Hindlimb muscle (tissue), 1 donor: Measurements from ENCODE around the gene CDK5R1. TPM values are rescaled to one million over a fixed set of nuclear protein-coding genes. Genes with fewer than 3 reads are reported as not detected.
A peak's percentile ranks its signal among the peaks of the same experiment; 100 is the strongest.

Source experiments
- DNase-seq: peaks from one replicate; pipeline ENCODE4 v3.0.0-alpha.2; 2013
- polyA plus RNA-seq: library from polyadenylated mRNA; unstranded; fragments of 120-200 nt; gene quantifications from one replicate; pipeline ENCODE4 v1.2.1, GENCODE V29; 2013; ENCODE audit not compliant: insufficient read length

The CDK5R1 gene
- polyA plus RNA-seq, 1 donor = 13.6 TPM

DNA sequence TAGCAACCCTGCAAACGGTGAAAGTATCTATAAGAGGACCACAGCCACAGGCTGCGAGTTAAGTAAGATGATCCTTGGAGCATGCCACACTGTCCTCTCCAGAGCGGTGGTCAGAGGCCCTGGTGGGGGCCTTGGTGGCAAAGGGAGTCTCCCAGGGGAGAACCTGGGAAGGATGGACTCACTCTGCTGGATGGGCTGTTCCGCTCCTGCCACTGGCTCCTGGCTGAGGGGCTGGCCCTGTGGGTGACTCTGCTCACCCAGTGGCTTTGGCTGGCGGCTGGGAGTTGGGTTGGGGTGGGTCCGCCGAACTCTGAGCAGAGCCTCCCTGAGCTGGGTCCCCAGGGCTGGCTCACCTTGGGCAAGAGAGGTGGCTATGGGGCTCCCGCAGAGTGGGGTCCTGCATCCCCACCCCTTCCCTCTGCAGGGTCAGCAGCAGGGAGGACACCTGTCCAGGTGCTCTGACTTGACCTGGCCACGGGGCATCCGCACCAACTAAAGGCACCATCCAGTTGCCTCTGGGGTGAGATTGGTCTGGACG lies 7.3 kb downstream of the CDK5R1 start:
- no peak for DNase-seq

DNA sequence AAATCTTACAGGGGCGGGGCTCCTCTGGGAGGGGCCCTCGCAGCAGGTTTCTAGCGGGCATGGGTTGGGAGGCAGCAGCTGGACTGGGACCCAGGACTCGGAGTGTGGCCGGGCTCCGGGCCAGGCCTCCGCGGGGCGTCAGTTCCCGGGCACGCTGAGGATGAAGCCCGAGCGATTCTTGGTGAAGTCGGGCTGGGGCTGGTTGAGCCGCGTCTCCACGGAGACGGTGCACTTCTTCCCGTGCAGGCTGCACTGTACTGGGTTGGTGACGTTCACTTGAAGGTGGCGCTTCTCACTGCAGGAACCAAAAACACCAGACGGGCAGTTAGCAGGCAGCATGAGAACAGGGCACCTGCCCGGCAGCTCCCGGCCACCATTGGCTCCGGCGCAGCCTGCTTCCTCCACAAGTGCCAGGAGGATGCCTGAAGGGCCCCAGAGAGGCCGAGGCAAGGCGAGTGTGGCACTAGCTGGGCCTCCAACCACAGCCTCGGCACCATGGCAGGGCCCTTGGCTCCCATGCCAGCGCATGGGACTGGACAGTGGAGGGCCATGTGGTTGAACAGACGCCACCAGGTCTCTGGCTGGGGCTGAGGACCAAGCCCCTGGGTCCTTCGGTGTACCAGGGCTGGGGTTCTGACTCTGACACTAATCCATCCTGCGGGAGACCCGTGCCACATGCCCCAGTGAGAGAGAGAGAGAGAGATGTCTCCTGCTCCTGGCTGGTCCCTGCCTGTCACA lies 8.0 kb downstream of the CDK5R1 start:
- no peak for DNase-seq

DNA sequence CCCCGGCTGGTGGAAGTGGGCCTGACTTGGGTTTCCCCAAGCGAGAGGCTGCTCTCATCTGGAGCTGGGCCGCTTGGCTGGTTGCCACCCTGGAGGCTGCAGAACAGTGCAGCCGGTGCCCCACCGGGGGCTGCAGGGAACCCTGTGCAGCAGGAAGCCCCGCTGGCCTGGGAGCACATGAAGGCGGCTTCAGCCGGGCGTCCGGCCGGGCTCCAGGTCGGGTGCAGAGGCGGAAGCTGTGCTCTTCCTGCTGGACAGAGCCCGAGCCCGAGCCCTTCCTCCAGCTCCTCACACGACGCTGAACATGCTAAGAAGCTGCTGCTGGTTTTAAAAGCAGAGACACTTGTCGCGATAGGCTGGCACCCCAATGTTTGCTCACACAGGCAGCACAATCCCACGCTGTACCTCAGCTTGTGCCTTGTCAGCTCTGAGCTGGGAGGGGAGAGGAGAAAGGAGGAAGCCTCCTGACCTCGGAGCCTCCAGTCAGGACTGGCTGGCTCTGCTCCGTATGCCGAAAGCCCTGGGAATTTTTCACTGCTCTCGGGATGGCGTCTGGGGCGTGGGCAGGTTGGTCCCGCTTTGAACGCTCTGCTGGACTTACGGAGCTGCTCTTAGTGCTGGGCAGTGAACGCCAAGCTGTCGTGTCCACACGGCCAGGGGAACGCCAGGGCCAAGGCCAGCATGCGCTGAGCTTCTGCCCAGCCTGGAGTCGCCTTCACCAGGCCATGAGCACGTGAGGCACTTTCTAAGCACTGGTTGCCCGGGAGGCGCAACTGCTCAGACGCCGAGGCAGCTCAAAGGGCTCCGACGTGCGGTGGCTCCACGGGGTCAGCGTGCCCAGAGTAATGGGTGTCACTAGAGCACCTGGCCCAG lies 8.8 kb downstream of the CDK5R1 start:
- DNase-seq = no peak

DNA sequence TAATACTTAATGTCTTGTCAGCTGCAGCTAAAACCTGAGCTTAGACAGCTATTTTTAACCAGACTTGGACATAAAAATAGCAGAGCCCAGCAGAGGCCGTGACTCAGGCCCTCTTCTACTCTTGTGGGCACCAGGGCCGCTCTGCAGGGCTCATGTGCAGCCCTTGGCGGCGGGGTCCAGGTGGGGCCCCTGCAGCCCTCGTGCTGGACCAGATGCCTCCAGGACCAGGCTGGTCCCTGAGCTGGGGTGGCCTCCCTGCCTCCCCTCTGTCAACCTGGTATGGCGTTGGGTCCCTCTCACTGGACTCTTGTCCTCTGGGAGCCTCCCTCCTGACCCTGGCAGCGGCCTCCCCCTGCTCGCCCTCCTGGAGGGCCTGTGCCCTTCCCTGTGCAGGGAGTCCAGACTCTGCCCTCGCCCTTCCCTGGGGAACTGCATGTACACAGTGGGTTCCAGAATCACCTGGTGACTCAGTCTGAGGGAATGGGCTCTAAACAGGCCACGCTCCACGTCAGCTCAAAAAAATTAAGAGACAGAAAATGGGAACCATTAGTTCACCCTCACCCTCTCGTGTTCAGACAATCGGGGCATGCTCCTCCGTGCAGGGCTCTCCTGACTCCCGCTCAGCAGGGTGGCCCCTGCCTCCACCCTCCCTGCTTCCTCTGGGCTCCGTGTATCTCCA lies 9.7 kb downstream of the CDK5R1 start:
- no peak for DNase-seq

DNA sequence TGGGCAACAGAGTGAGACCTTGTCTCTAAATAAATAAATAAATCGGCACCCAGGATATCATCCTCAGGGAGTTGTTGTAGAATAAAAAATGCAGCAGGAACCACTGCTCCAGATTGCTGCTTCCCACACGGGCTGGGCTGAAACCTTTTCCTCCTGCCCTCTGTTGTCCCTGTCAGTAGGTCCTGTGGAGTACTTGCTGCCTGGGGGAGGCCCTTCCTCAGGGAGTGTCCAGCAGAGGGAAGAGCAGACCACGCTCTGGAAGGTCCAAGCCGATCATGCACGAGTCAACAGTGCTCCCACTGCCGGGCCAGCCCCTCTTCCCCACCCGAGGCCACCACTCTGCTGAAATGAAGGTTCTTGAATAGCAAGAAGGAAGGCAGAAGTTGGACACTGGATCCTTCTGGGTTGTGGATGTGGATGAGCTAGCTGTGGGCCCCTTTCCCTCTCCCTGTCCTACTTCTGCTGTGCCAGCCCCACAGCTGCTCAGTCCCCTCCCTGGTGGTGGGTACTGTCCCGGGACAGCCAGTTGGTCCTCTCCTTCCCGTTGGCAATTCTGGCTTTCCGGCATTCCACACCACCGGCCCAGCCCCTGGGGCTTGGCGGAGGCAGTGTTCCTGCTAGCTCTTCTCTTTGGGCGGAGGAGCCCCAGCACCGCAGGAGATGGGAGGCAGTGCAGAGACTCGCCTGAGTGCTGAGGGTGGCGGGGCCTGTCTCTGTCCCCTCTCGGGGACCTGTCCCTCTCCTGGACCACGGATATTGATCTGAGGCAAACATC lies 10.8 kb downstream of the CDK5R1 start:
- DNase-seq = no peak

DNA sequence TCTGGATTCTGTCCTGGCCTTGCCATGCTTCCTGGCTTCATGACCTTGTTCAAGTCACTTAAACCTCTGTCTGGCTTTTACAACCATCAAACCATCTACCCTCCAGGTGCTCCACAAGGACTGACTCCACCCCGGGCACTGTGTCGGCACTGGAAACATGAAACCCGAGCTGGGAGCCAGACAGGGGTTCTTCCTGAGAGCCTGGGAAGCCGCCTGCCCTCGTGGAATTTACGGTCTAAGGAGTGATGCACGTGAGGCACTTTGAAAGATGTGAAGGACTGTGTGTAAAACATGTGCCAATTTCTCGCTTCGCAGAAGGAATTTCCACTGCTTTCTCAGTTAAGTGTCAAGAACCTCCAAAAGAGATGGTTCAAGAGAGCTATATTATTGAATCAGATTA lies 11.6 kb downstream of the CDK5R1 start:
- no peak for DNase-seq

DNA sequence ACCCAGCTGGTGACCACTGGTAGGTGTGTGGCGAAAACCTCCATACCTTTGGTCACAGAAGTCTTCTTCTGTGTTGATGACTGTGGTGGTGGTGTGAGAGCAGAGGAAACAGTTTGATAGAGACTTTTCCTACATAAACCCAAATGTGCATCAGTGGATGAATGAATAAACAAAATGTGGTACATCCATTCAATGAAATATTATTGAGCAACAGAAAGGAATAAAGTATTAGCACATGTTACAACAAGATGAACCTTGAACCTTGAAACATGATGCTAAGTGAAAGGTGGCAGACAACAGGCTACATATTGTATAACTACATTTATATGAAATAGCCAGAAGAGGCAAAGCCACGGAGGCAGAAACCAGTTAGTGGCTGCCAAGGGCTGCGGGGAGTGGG lies 15.2 kb downstream of the CDK5R1 start:
- DNase-seq = no peak

DNA sequence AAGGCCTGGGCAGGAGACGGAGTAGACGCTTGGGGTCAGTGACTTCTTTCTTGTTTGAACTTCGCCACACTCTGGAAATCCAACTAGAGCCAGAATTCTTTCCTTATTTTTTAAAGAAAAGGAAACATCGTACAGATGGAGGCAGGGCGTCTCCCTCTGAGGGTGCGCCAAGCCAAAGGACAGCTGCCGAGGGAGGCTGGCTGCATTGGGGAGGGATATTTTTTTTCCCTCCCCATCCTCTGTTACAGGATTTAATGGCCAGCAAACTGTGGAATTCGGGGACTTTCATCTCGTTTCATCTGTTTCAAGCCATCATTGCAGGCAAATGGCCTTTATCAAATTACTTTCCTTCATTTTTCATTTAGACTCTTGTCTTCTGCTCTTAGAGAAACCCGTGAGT lies 15.9 kb downstream of the CDK5R1 start:
- DNase-seq = no peak

DNA sequence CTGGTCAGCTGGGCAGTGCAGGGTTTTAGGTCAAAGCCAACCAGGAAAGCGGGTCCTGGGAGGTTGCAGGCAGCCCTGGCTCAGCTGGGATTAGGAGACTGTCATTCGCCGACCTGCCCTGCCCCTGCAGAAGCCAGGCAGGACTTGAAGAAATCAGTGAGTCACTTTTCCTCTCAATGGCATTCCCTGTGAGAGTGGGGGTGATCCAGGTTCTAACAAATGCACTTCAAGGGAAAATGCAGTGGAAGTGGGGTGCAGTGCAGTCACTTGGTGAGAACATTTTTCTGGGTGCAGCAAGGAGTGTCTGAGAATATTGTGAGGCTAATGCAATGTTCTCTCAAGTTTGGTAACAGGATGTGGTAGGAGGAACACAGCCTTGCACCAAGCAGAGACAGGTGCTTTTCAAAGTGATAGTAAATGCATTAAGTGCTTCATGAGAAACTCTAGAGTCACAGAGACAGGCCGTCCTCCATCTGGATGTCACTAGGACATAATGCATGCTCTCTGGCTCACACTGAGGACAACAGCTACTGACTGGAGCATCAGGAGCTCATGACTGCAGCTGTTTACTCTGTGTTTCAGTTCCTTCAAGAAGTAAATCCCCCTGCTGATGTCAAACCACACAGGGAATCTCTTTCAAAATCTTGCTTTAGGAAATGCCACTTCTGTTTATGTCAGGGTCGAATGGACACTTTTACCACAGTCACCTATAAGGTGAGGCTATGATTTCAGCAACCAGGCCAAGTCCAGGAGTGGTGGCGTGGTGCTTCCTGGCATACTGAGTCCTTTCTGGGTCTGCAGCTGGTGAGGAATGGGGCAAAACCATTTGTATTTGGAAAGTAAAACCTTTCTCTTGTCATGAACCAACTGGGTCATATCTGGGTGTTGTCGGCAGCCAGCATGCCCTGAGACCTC lies 16.7 kb downstream of the CDK5R1 start:
- DNase-seq = no peak

DNA sequence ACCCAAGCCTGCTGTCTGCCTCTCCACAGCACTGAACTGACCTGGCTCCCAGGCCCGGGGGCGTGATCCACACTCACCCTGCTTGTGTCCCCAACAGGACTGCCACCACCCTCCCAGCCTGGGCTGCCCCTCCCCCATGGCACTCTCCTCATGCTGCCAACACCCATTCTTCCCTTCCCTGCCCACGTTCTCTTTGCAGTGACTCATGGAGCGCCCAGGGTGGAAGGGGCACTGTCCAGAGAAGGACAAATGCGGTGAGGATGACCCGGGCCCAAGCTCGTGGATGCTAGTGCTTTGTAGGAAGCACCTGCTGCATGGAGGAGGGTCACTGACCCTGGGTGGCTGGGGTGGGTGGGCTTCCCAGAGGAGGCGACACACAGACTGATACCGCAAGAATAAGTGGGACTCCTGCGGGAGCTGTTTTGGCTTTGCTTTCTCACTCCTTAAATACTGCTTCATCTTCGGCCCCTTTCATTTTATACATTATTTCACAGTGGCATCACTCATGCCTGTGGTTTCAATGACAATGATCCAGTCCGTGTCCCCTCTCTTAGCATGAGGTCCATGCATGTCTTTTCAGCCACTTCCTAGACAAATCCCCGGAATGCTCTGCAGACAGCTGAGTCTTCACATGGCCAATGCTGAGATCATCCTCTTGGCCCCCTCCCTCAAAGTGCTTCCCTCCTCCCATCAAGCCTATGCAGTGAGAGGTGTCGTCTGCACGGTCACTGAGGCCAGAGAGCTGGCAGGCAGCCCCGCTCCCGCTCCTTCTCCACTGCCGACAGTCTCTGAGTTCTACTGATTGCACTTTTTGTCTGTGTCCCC lies 17.6 kb downstream of the CDK5R1 start:
- DNase-seq = peak; percentile 55

DNA sequence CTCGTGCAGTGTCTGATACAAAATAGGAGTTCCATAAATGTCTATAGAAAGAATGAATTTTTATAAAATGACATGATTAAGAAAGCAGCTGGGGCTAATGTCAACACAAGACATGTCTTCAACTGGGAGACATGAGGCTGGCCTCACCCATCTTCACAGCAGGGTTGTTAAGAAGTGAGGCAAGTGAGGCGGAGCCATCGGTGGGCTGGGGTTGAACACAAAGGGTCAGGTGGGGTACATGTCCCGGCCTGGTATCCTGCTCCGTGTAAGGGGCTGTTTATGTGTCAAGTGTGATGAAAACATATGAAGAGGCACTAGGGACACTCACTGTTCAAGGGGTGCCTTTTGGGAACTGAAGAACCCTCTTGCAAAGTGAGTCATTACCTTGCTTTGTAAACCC lies 22.1 kb downstream of the CDK5R1 start:
- DNase-seq = no peak

DNA sequence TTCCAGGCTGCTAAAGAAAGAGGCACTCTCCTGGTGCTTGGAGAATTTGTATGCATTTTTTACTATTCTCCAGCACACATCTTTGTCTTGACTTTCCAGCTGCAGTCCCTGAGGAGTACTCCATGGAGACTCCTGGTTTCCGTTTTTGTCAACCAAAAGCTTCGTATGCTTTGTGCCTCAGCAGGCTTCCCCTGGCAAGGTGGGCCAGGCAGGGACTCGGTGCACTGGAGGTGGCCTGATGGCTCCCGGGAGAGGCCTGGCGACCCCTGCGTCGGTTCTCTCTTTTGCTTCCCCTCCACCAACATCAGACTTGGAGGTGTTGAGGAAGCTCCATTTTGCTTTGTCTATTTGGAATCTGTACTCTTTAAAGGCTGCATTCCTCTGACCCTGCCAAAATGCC lies 23.7 kb downstream of the CDK5R1 start:
- DNase-seq = no peak

DNA sequence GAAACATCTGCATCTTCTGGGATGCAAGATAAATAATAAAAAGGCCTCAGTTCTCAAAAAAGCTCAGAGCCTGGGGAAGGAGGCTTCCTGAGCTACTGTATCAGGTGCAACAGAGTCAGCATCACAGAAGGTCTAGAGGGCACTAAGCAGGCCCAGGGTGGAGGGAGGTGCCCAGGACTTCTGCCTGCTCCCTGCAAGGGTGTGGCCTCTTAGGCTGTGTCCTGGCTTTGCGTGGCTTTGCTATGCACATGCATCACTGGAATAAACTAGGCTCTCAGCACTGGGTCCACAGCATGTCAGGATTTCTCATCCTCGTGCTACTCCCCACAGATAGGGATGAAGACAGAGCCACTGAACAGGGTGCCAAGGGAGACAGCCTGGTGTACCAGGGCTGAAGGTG lies 25.5 kb downstream of the CDK5R1 start:
- no peak for DNase-seq

DNA sequence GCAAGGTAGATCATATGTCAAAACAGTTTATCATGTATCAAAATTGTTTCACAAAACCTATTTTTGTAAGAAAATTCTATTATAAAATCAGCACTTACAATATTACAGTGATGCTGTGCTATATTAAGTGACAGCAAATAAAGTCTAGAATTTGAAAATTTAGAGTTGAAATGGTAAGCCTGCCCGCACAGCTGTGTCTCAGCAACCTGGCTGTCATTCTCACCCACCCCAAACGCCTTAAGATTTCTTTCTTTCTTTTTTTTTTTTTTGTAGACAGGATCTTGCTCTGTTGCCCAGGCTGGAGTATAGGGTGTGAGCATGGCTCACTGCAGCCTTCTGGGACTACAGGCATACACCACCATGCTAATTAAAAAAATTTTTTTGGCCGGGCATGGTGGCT lies 26.8 kb downstream of the CDK5R1 start:
- DNase-seq = no peak

DNA sequence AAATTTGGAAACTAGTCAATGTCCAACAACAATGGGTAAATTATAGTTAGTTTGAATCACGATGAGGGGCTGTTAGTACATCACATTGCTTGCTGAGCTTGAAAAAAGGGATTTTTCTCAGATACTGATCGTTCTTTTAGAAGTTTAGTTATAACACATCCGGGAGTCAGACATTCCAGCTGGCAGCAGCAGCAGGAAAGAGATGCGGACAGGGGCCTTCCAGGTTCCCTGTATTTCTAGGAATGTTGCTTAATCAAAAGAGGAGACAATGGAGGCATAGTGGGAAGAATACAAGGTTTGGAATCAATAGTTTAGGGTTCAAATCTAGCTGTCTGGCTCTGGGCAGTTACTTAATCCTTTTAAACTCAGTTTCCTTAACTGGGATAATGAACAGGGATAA lies 27.8 kb downstream of the CDK5R1 start:
- no peak for DNase-seq

DNA sequence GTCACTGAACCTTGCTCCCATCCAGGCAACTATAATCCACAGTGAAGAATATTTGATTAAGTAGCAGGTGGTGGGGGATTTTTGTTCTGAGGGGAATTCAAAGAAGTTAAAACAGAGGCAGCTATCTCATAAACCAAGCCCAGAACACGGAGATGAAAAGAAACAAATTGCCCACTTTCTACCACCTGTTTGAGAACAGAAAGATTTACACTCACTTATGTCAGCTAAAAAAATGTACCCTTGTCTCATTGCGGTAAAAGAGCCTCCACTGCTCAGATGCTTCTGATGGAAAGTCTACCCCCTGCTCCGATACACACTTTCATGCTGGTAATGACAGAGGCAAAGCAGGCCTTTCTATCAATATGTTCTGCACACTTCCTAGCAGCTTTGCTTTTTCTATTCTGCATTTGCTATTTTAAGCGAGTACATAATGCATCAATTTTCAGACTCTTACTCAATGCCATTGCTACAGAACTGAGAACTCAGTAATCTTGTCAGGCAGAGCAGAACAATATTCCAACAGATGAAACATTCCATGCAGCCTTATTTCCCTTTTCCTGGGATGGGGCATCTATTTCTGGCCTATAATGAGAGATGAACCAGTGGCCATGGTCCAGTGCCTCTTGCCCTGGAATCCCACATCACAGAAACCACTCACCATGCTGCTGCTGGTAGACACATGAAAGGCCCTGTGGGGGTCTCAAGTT lies 29.0 kb downstream of the CDK5R1 start:
- no peak for DNase-seq

DNA sequence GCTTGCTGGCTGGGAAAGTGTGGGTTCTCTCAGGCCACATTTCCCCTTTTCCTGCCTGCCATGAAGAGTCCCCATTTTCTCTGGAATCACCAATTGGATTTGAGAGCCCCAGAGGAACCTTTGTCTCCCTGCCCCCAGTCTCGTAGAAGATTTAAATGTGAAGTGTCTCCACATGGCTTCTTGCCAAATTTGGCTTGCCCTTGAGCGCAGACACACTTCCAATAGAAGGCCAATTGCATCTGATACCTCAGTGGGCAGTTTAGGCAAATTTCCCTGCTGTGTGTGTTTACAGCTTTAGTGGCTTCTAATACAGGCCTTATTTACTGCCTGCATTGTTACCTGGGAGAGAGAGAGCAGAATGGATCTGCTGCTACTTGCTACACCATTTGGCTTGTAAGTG lies 29.7 kb downstream of the CDK5R1 start:
- DNase-seq = no peak

DNA sequence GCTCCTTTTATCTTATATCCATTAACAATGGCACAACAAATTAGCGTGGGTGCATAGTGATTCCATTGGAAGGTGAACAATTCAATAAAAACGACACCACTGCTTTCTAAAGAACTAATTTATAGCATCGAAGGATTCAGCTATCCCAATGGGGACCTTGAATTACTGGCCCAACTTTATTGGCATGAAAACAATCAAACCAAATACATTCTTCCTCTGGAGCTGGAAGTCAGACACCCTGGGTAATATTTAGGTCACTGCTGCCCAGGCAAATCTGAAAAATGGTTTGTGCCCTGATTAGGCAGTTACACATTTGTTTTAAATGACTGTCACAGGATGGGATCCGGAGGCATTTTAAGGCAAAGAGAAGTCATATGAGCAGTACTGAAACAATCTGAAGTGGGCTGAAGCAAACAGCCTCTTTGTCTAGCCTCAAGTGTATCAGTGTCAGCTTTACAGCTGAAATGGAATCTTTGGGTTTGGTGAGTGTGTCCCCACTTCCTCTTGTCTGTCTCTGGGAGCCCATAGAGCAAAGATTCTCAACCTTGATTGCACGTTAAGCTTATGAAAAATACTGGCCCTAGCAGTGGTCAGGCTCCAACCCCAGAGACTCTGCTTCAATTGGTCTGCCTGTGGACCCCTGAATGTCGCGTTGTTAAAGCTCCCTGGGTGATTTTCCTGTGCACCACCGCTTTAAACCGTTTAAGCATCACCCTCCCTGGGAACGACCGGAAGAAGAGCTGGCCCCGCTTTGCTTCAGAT lies 30.3 kb downstream of the CDK5R1 start:
- no peak for DNase-seq

DNA sequence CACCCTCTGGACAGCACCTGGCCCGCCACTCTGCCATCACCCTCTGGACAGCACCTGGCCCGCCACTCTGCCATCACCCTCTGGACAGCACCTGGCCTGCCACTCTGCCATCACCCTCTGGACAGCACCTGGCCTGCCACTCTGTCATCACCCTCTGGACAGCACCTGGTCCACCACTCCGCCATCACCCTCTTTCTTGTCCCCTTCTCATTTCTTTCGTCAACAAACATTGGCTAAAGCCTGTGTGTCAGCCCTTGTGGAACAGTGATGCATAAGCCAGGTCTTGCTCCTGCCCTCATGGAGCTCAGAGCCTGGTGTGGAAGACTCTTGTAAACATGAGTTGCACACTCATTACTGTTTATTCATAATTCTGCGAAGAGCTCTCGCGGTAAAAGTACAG lies 31.2 kb downstream of the CDK5R1 start:
- no peak for DNase-seq
